Sigmoid colon (tissue), 7 donors: ENCODE measurements around the gene EIF4A3. TPM values are rescaled to one million over a fixed set of nuclear protein-coding genes. Genes with fewer than 3 reads are reported as not detected.

Experiments
- DNase-seq: peaks from one replicate; pipeline ENCODE4 v3.0.0-alpha.2; 2019
- H3K27ac ChIP-seq, 4 donors: fragments of 200-600 bp; sonication (generic); one replicate each; pipeline ENCODE4 v1.5.1; 2016 to 2019; ENCODE audit warnings: mild to moderate bottlenecking in 1 of 4
- H3K27me3 ChIP-seq, 3 donors: fragments of 200-600 bp; sonication (generic); one replicate each; pipeline ENCODE4 v1.5.1; 2019; ENCODE audit warnings: mild to moderate bottlenecking in 1 of 3
- H3K36me3 ChIP-seq, 4 donors: fragments of 200-600 bp; sonication (generic); one replicate each; pipeline ENCODE4 v1.5.1; 2016 to 2019
- H3K4me1 ChIP-seq, 4 donors: fragments of 200-600 bp; sonication (generic); one replicate each; pipeline ENCODE4 v1.5.1; 2017 to 2019
- H3K4me3 ChIP-seq, 4 donors: fragments of 200-600 bp; sonication (generic); one replicate each; pipeline ENCODE4 v1.5.1; 2017 to 2019; ENCODE audit warnings: mild to moderate bottlenecking in 2 of 4, moderate library complexity in 1 of 4
- H3K9me3 ChIP-seq, 4 donors: fragments of 200-600 bp in 3 of 4; sonication (generic) in 3 of 4; one replicate each; pipeline versions ENCODE4 v1.5.1 to v1.6.1; 2013 to 2019
- EP300 ChIP-seq, 4 donors: sonication (generic); formaldehyde crosslinking; IDR thresholded peaks; one replicate each; pipeline ENCODE4 v1.6.1; 2017; ENCODE audit warnings: antibody characterized with exemption in 4 of 4
- POLR2A ChIP-seq, 2 donors: fragments of 450-650 bp; IDR thresholded peaks; one replicate each; pipeline ENCODE4 v1.6.1; 2016; ENCODE audit warnings: antibody characterized with exemption in 2 of 2, mild to moderate bottlenecking in 2 of 2, moderate library complexity in 2 of 2
- POLR2AphosphoS5 ChIP-seq, 4 donors: sonication (generic); formaldehyde crosslinking; IDR thresholded peaks; one replicate each; pipeline ENCODE4 v1.6.1; 2017; ENCODE audit warnings: antibody characterized with exemption in 4 of 4
- WGBS, 2 donors: extraction: QIAGEN DNeasy Blood & Tissue Kit; methylation state at CpG; one replicate each; pipeline ENCODE4 v1.1.7; 2013; 5-methylcytosine and 5-hydroxymethylcytosine counted together
- intact Hi-C: fragments of 100-400 bp; cut with DNase I; formaldehyde crosslinking; loops from one replicate; pipeline ENCODE4 v1.15.1; 2023
- polyA plus RNA-seq, 3 donors: library from polyadenylated mRNA; stranded (reverse); fragments of 200-250 nt; gene quantifications; one replicate each; pipeline ENCODE4 v1.2.3, GENCODE V29; 2013
- total RNA-seq, 4 donors: library from RNA; depleted of rRNA; stranded (reverse); fragments of >200 nt; gene quantifications; one replicate each; pipeline ENCODE4 v1.1.0, GENCODE V29; 2016
- TF ChIP-seq, protein P1 (sequence below), 4 experiments: fragments of 450-650 bp in 3 of 4; fragments of 200-600 bp in 1 of 4; IDR thresholded peaks; one replicate each; pipeline ENCODE4 v1.5.1; 2016 to 2019; ENCODE audit warnings: antibody characterized with exemption in 4 of 4, mild to moderate bottlenecking in 3 of 4, moderate library complexity in 2 of 4
- donor health status: healthy with polysubstance abuse.
- donor health status: Bipolar disorder and iron deficiency.
- donor health status: healthy.

EIF4A3 gene
- total and polyA plus RNA-seq, 7 donors, result 26.6 to 97.1 (median 45.1) TPM

DNA sequence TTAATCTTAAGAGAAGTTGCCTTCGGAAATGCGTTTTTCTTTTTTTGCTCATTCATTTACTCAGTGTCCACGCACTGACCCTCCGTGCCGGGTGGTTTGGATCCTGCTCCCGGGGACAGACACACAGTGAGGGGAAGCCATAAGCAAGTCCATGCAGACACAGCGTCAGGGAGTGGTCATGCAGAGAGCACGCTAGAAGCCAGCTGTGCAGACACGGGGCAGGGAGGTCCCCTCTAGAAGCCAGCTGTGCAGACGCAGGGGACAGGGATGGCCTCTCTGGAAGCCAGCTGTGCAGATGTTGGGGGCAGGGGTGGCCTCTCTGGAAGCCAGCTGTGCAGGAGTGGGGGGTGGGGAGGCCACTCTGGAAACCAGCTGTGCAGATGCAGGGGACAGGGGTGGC lies 40.8 kb downstream of the EIF4A3 start:
- no peak for TF ChIP-seq EP300 (IDR thresholded peaks at IDR 0.05)
- no peak for DNase-seq
- Histone ChIP-seq H3K27me3 (no peaks in the 10 kb centered on the region), H3K9me3 (no peaks in the 10 kb centered on the region), H3K4me1 (peaks cover 0 to 11% (median 9%) of the 10 kb centered on the region in 4 donors), H3K27ac (no peak overlapping the region), H3K4me3 (no peak overlapping the region), H3K36me3 (peaks cover 0 to 16% (median 2%) of the 10 kb centered on the region in 4 donors)
- intact Hi-C loops, result no loop called here
- WGBS, 2 donors, result 77 to 78% methylated on average over 10 of the region's 10 CpGs

DNA sequence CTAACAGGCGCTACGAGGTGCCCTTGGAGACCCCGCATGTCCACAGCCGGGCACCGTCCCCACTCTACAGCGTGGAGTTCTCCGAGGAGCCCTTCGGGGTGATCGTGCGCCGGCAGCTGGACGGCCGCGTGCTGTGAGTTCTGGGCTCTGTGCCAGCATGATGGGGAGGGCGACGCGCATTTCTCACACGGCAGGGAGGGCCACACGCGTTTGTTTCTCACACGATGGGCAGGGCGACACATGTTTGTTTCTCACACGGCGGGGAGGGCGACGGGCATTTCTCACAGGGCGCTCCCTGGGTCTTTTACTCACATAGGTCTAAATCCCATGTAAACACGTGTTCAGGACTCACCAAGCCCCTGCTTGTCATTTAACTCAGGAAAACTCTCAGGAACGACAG lies 41.2 kb downstream of the EIF4A3 start:
- TF ChIP-seq, protein P1, sequence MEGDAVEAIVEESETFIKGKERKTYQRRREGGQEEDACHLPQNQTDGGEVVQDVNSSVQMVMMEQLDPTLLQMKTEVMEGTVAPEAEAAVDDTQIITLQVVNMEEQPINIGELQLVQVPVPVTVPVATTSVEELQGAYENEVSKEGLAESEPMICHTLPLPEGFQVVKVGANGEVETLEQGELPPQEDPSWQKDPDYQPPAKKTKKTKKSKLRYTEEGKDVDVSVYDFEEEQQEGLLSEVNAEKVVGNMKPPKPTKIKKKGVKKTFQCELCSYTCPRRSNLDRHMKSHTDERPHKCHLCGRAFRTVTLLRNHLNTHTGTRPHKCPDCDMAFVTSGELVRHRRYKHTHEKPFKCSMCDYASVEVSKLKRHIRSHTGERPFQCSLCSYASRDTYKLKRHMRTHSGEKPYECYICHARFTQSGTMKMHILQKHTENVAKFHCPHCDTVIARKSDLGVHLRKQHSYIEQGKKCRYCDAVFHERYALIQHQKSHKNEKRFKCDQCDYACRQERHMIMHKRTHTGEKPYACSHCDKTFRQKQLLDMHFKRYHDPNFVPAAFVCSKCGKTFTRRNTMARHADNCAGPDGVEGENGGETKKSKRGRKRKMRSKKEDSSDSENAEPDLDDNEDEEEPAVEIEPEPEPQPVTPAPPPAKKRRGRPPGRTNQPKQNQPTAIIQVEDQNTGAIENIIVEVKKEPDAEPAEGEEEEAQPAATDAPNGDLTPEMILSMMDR (IDR thresholded peaks at IDR 0.05), result no peak
- no peak for TF ChIP-seq POLR2AphosphoS5 (IDR thresholded peaks at IDR 0.05)
- no peak for TF ChIP-seq POLR2A (IDR thresholded peaks at IDR 0.05)
- no peak for TF ChIP-seq EP300 (IDR thresholded peaks at IDR 0.05)
- WGBS, 2 donors, result 55 to 68% methylated on average over 29 of the region's 29 CpGs
- DNase-seq, result peak; percentile 89
- Histone ChIP-seq H3K27ac (no peak overlapping the region), H3K27me3 (no peaks in the 10 kb centered on the region), H3K4me3 (no peak overlapping the region), H3K9me3 (no peaks in the 10 kb centered on the region), H3K4me1 (peaks cover 0 to 13% (median 12%) of the 10 kb centered on the region in 4 donors), H3K36me3 (peaks cover 0 to 13% (median 2%) of the 10 kb centered on the region in 4 donors)
- intact Hi-C loops, result no loop called here

DNA sequence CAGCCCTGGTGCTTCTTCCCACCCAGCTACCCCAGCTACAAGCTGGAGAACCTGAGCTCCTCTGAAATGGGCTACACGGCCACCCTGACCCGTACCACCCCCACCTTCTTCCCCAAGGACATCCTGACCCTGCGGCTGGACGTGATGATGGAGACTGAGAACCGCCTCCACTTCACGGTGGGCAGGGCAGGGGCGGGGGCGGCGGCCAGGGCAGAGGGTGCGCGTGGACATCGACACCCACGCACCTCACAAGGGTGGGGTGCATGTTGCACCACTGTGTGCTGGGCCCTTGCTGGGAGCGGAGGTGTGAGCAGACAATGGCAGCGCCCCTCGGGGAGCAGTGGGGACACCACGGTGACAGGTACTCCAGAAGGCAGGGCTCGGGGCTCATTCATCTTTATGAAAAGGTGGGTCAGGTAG lies 42.0 kb downstream of the EIF4A3 start:
- 86 to 90% methylated on average over 18 of the region's 18 CpGs for WGBS, 2 donors
- Histone ChIP-seq H3K4me1 (peaks cover 0 to 19% (median 16%) of the 10 kb centered on the region in 4 donors), H3K9me3 (no peaks in the 10 kb centered on the region), H3K4me3 (no peak overlapping the region), H3K36me3 (peaks cover 0 to 10% (median 2%) of the 10 kb centered on the region in 4 donors), H3K27me3 (no peaks in the 10 kb centered on the region), H3K27ac (no peak overlapping the region)
- intact Hi-C loops, result loop anchor here (5.0 kb wide), 3 partner anchors 98 to 157 kb away; partner anchors contain the start of genes RNF213, SGSH and SLC26A11
- no peak for TF ChIP-seq POLR2A (IDR thresholded peaks at IDR 0.05)
- no peak for TF ChIP-seq POLR2AphosphoS5 (IDR thresholded peaks at IDR 0.05)
- no peak for TF ChIP-seq EP300 (IDR thresholded peaks at IDR 0.05)
- TF ChIP-seq, protein P1 (IDR thresholded peaks at IDR 0.05), result no peak
- no peak for DNase-seq

DNA sequence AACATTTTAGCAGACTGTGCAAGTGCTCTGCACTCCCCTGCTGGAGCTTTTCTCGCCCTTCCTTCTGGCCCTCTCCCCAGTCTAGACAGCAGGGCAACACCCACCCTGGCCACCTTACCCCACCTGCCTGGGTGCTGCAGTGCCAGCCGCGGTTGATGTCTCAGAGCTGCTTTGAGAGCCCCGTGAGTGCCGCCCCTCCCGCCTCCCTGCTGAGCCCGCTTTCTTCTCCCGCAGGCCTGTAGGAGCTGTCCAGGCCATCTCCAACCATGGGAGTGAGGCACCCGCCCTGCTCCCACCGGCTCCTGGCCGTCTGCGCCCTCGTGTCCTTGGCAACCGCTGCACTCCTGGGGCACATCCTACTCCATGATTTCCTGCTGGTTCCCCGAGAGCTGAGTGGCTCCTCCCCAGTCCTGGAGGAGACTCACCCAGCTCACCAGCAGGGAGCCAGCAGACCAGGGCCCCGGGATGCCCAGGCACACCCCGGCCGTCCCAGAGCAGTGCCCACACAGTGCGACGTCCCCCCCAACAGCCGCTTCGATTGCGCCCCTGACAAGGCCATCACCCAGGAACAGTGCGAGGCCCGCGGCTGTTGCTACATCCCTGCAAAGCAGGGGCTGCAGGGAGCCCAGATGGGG lies 42.5 kb downstream of the EIF4A3 start:
- Histone ChIP-seq H3K9me3 (no peaks in the 10 kb centered on the region), H3K27me3 (no peaks in the 10 kb centered on the region), H3K27ac (no peak overlapping the region), H3K36me3 (peaks cover 0 to 10% (median 2%) of the 10 kb centered on the region in 4 donors), H3K4me3 (no peak overlapping the region), H3K4me1 (peaks cover 0 to 19% (median 16%) of the 10 kb centered on the region in 4 donors)
- TF ChIP-seq POLR2A (IDR thresholded peaks at IDR 0.05) (no peak), POLR2AphosphoS5 (IDR thresholded peaks at IDR 0.05) (no peak), EP300 (IDR thresholded peaks at IDR 0.05) (no peak)
- TF ChIP-seq, protein P1 (IDR thresholded peaks at IDR 0.05), result no peak
- intact Hi-C loops, result loop anchor here (5.0 kb wide), 3 partner anchors 97 to 158 kb away; partner anchors contain the start of genes RNF213, SGSH and SLC26A11
- no peak for DNase-seq
- WGBS, 2 donors, result 80 to 81% methylated on average over 26 of the region's 26 CpGs

DNA sequence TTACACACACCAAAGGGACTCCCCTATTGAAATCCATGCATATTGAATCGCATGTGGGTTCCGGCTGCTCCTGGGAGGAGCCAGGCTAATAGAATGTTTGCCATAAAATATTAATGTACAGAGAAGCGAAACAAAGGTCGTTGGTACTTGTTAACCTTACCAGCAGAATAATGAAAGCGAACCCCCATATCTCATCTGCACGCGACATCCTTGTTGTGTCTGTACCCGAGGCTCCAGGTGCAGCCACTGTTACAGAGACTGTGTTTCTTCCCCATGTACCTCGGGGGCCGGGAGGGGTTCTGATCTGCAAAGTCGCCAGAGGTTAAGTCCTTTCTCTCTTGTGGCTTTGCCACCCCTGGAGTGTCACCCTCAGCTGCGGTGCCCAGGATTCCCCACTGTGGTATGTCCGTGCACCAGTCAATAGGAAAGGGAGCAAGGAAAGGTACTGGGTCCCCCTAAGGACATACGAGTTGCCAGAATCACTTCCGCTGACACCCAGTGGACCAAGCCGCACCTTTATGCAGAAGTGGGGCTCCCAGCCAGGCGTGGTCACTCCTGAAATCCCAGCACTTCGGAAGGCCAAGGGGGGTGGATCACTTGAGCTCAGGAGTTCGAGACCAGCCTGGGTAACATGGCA lies 43.4 kb downstream of the EIF4A3 start:
- no peak for DNase-seq
- 89 to 91% methylated on average over 19 of the region's 19 CpGs for WGBS, 2 donors

More for the DNA sequence above, 43.4 kb downstream of the EIF4A3 start:
- H3K27ac ChIP-seq, result no peak overlapping the region
- H3K36me3 ChIP-seq, result peaks cover 0 to 8% (median under 1%) of the 10 kb centered on the region in 4 donors
- no peaks in the 10 kb centered on the region for H3K9me3 ChIP-seq
- intact Hi-C loops, result loop anchor here (5.0 kb wide), 3 partner anchors 96 to 159 kb away; partner anchors contain the start of genes RNF213, SGSH and SLC26A11
- H3K4me3 ChIP-seq, result no peak overlapping the region
- no peaks in the 10 kb centered on the region for H3K27me3 ChIP-seq
- no peak for TF ChIP-seq POLR2AphosphoS5 (IDR thresholded peaks at IDR 0.05)
- no peak for TF ChIP-seq EP300 (IDR thresholded peaks at IDR 0.05)
- TF ChIP-seq, protein P1 (IDR thresholded peaks at IDR 0.05), result no peak
- no peak for TF ChIP-seq POLR2A (IDR thresholded peaks at IDR 0.05)
- peaks cover 0 to 19% (median 16%) of the 10 kb centered on the region in 4 donors for H3K4me1 ChIP-seq
